A549 (cell line): Measurements from ENCODE around the gene THBD.

Experiments used
- ATOH8 ChIP-seq: fragments of 250-450 bp; sonication (Bioruptor Pico); IDR thresholded peaks from 2 replicates; pipeline ENCODE4 v1.5.0; 2020; ENCODE audit warnings: low read depth, mild to moderate bottlenecking, moderate library complexity
- CBX8 ChIP-seq: fragments of 200-600 bp; sonication (generic); IDR thresholded peaks from 2 replicates; pipeline ENCODE4 v1.6.1; 2016
- CHD2 ChIP-seq: fragments of 150-350 bp; IDR thresholded peaks from 2 replicates; pipeline ENCODE4 v1.6.1; 2014; ENCODE audit warnings: low read length; ENCODE audit not compliant: partially characterized antibody
- CTCF ChIP-seq: fragments of >200 bp; sonication (Bioruptor Twin); formaldehyde crosslinking; IDR thresholded peaks from 3 replicates; pipeline ENCODE4 v1.5.1; 2016
- EP300 ChIP-seq, 2 experiments: fragments of >200 bp; sonication (Bioruptor Twin); formaldehyde crosslinking; IDR thresholded peaks; 2 replicates in 1 of 2; 3 replicates in 1 of 2; pipeline ENCODE4 v1.6.1; 2016 to 2017
- HEYL ChIP-seq: fragments of 250-450 bp; sonication (Bioruptor Pico); IDR thresholded peaks from 2 replicates; pipeline ENCODE4 v1.8.0; 2021; ENCODE audit warnings: mild to moderate bottlenecking, moderate library complexity
- NR3C1 ChIP-seq: fragments of >200 bp; sonication (Bioruptor Twin); formaldehyde crosslinking; IDR thresholded peaks from 3 replicates; pipeline ENCODE4 v1.6.1; 2017
- POLR2A ChIP-seq: IDR thresholded peaks from 2 replicates; pipeline ENCODE4 v1.6.1; 2012; ENCODE audit warnings: mild to moderate bottlenecking, low read length
- REST ChIP-seq: fragments of 200-600 bp; sonication (generic); IDR thresholded peaks from 2 replicates; pipeline ENCODE4 v1.6.1; 2016; ENCODE audit warnings: antibody characterized with exemption, mild to moderate bottlenecking, moderate library complexity
- RFX5 ChIP-seq: fragments of 450-650 bp; IDR thresholded peaks from 2 replicates; pipeline ENCODE4 v1.7.1; 2014; ENCODE audit warnings: antibody characterized with exemption, mild to moderate bottlenecking, moderate library complexity
- ZFP36 ChIP-seq: fragments of 450-650 bp; IDR thresholded peaks from 2 replicates; pipeline ENCODE4 v1.6.1; 2014; ENCODE audit warnings: borderline replicate concordance; ENCODE audit not compliant: partially characterized antibody

- TF ChIP-seq HEYL (CRISPR knock-in tag) (no peak), CTCF (no peak), RFX5 (no peak), CHD2 (no peak), REST (no peak), EP300 (IDR thresholded peaks at IDR 0.05) (peak in 1 of 2 experiments; percentile 35; a peak in 1 of 5 replicates), ZFP36 (no peak), NR3C1 (no peak), POLR2A (no peak), CBX8 (no peak), ATOH8 (CRISPR knock-in tag) (no peak)
Observed at GRCh38 chr20:23013429-23013828, 36.0 kb downstream of the THBD start.
